Suprapubic skin (tissue), 4 donors: ENCODE measurements around the gene SLC48A1.

Experiments used
- CTCF ChIP-seq, 2 donors: fragments of 200-600 bp in 1 of 2; fragments of 450-650 bp in 1 of 2; sonication (generic) in 1 of 2; IDR thresholded peaks; one replicate each; pipeline ENCODE4 v1.5.1; 2016 to 2019; ENCODE audit warnings: antibody characterized with exemption in 2 of 2, mild to moderate bottlenecking in 1 of 2, moderate library complexity in 1 of 2
- EP300 ChIP-seq: sonication (generic); formaldehyde crosslinking; IDR thresholded peaks from one replicate; pipeline ENCODE4 v1.6.1; 2017; ENCODE audit warnings: antibody characterized with exemption
- POLR2A ChIP-seq, 2 donors: fragments of 450-650 bp; IDR thresholded peaks; one replicate each; pipeline ENCODE4 v1.6.1; 2017; ENCODE audit warnings: antibody characterized with exemption in 2 of 2, mild to moderate bottlenecking in 2 of 2, moderate library complexity in 2 of 2
- POLR2AphosphoS5 ChIP-seq, 3 donors: sonication (generic); formaldehyde crosslinking; IDR thresholded peaks; one replicate each; pipeline ENCODE4 v1.6.1; 2017; ENCODE audit warnings: antibody characterized with exemption in 3 of 3

GRCh38 chr12:47758584-47758833 is 14.5 kb upstream of the SLC48A1 start:
- TF ChIP-seq EP300 = no peak
- no peak for TF ChIP-seq CTCF (IDR thresholded peaks at IDR 0.05)
- no peak for TF ChIP-seq POLR2A (IDR thresholded peaks at IDR 0.05)
- no peak for TF ChIP-seq POLR2AphosphoS5 (IDR thresholded peaks at IDR 0.05)
